Brain microvascular endothelial cell (primary cell): ENCODE data around the gene NSD2.
"Not testable (repeated sequence)": the region's sequence is repeated elsewhere in the genome, so short reads cannot be mapped to it uniquely, and the experiment has no call there.

Experiments used
- DNase-seq: peaks from one replicate; pipeline ENCODE4 v3.0.0-alpha.2; 2020
- H3K27ac ChIP-seq: fragments of 250-450 bp; sonication (Bioruptor Pico); 2 replicates; pipeline ENCODE4 v1.5.1; 2020; ENCODE audit warnings: mild to moderate bottlenecking, moderate library complexity
- H3K27me3 ChIP-seq: fragments of 250-450 bp; sonication (Bioruptor Pico); replicated peaks from 2 replicates; pipeline ENCODE4 v1.5.1; 2020; ENCODE audit warnings: mild to moderate bottlenecking
- H3K36me3 ChIP-seq: fragments of 250-450 bp; sonication (Bioruptor Pico); replicated peaks from 2 replicates; pipeline ENCODE4 v1.5.1; 2020; ENCODE audit warnings: mild to moderate bottlenecking
- H3K4me3 ChIP-seq: 2 replicates; pipeline ENCODE4 v1.5.1; 2011; ENCODE audit warnings: low read depth, mild to moderate bottlenecking, control low read depth, low read length, moderate library complexity
- CTCF ChIP-seq: IDR thresholded peaks from 2 replicates; pipeline ENCODE4 v1.5.1; 2011; ENCODE audit warnings: low read depth, mild to moderate bottlenecking, moderate library complexity, low read length, control low read depth, inconsistent platforms; ENCODE audit errors: missing control alignments
- in situ Hi-C: cut with HindIII; loops from 2 replicates; pipeline ENCODE4 v1.10.0; 2017; ENCODE audit warnings: low sequenced_read_pairs, low pct_ligation_motif_present

The NSD2 gene

GRCh38 chr4:1992468-1993168 is 121.4 kb downstream of the NSD2 start:
- peaks cover 6% of the 10 kb centered on the region for H3K36me3 ChIP-seq
- no peaks in the 10 kb centered on the region for H3K27me3 ChIP-seq
- in situ Hi-C loops, result no loop called here
- DNase-seq, result no peak
- H3K27ac ChIP-seq, result no peak overlapping the region
- peak overlapping the region; percentile 31 for H3K4me3 ChIP-seq
- peak; percentile 63 for TF ChIP-seq CTCF

GRCh38 chr4:1993169-1993516 is 122.0 kb downstream of the NSD2 start:
- no peak overlapping the region for H3K4me3 ChIP-seq
- peaks cover 4% of the 10 kb centered on the region for H3K36me3 ChIP-seq
- DNase-seq, result no peak
- no peak overlapping the region for H3K27ac ChIP-seq
- in situ Hi-C loops, result no loop called here
- no peaks in the 10 kb centered on the region for H3K27me3 ChIP-seq
- TF ChIP-seq CTCF, result no peak

GRCh38 chr4:1993718-1994516 is 122.7 kb downstream of the NSD2 start:
- DNase-seq, H3K27ac ChIP-seq, H3K4me3 ChIP-seq, H3K27me3 ChIP-seq, in situ Hi-C loops, H3K36me3 ChIP-seq: not testable (repeated sequence)

- TF ChIP-seq CTCF, result no peak
- in situ Hi-C loops, result no loop called here
- Histone ChIP-seq H3K27ac (no peak overlapping the region), H3K27me3 (no peaks in the 10 kb centered on the region), H3K36me3 (no peaks in the 10 kb centered on the region), H3K4me3 (no peak overlapping the region)
- no peak for DNase-seq
Observed at GRCh38 chr4:1994938-1995337, 123.7 kb downstream of the NSD2 start.

GRCh38 chr4:1996866-1997611 is 125.8 kb downstream of the NSD2 start:
- H3K27me3 ChIP-seq, result no peaks in the 10 kb centered on the region
- TF ChIP-seq CTCF, result no peak
- no peak overlapping the region for H3K27ac ChIP-seq
- in situ Hi-C loops, result no loop called here
- H3K4me3 ChIP-seq, result no peak overlapping the region
- no peaks in the 10 kb centered on the region for H3K36me3 ChIP-seq
- DNase-seq, result no peak

- no peaks in the 10 kb centered on the region for H3K36me3 ChIP-seq
- H3K27ac ChIP-seq, result no peak overlapping the region
- no peaks in the 10 kb centered on the region for H3K27me3 ChIP-seq
- DNase-seq, result no peak
- in situ Hi-C loops, result no loop called here
- no peak for TF ChIP-seq CTCF
- H3K4me3 ChIP-seq, result no peak overlapping the region
Observed at GRCh38 chr4:1997712-1998111, 126.5 kb downstream of the NSD2 start.
